HepG2 (cell line): ENCODE data around the gene HK3. TPM values are rescaled to one million over a fixed set of nuclear protein-coding genes. Genes with fewer than 3 reads are reported as not detected.

Source experiments
- BRCA1 ChIP-seq: sonication (generic); formaldehyde crosslinking; IDR thresholded peaks from 2 replicates; pipeline ENCODE4 v1.4.0; 2020; ENCODE audit warnings: missing genetic modification reagents
- HMGXB3 ChIP-seq: sonication (generic); formaldehyde crosslinking; IDR thresholded peaks from 2 replicates; pipeline ENCODE4 v1.4.0; 2020; ENCODE audit warnings: missing genetic modification reagents, borderline replicate concordance
- HNF1A ChIP-seq, 2 experiments: sonication (generic) in 1 of 2; formaldehyde crosslinking in 1 of 2; IDR thresholded peaks; 2 replicates each; pipeline versions ENCODE4 v1.4.0 to v1.6.1; 2016 to 2020; ENCODE audit warnings: borderline replicate concordance in 1 of 2, low read depth in 1 of 2, mild to moderate bottlenecking in 1 of 2, missing genetic modification reagents in 1 of 2
- IRX3 ChIP-seq: sonication (generic); formaldehyde crosslinking; IDR thresholded peaks from 2 replicates; pipeline ENCODE4 v1.8.1; 2023; ENCODE audit warnings: mild to moderate bottlenecking, low read depth, missing genetic modification reagents, borderline replicate concordance
- MAFK ChIP-seq, 2 experiments: IDR thresholded peaks in 1 of 2; conservative IDR thresholded peaks in 1 of 2; 2 replicates each; pipeline ENCODE4 v1.6.1; 2011; ENCODE audit warnings: improper control_type of control experiment in 2 of 2, low read length in 2 of 2
- MLX ChIP-seq: IDR thresholded peaks from 2 replicates; pipeline ENCODE4 v1.6.1; 2016
- MYNN ChIP-seq: sonication (generic); formaldehyde crosslinking; IDR thresholded peaks from 2 replicates; pipeline ENCODE4 v1.4.0; 2020; ENCODE audit warnings: mild to moderate bottlenecking, low read depth, missing genetic modification reagents
- MZF1 ChIP-seq: sonication (generic); formaldehyde crosslinking; IDR thresholded peaks from 2 replicates; pipeline ENCODE4 v1.8.1; 2023; ENCODE audit warnings: mild to moderate bottlenecking, missing genetic modification reagents, borderline replicate concordance
- NR3C1 ChIP-seq: sonication (generic); formaldehyde crosslinking; IDR thresholded peaks from 2 replicates; pipeline ENCODE4 v1.4.0; 2020; ENCODE audit warnings: missing genetic modification reagents
- ZBTB8A ChIP-seq: sonication (generic); formaldehyde crosslinking; IDR thresholded peaks from 2 replicates; pipeline ENCODE4 v1.4.0; 2020; ENCODE audit warnings: mild to moderate bottlenecking, low read depth, missing genetic modification reagents, borderline replicate concordance
- ZFP62 ChIP-seq: sonication (generic); formaldehyde crosslinking; IDR thresholded peaks from 2 replicates; pipeline ENCODE4 v1.4.0; 2020; ENCODE audit warnings: missing genetic modification reagents
- ZFP90 ChIP-seq: sonication (generic); formaldehyde crosslinking; IDR thresholded peaks from 2 replicates; pipeline ENCODE4 v1.8.0; 2022; ENCODE audit warnings: missing genetic modification reagents, mild to moderate bottlenecking, inconsistent platforms, borderline replicate concordance
- ZNF12 ChIP-seq: sonication (generic); formaldehyde crosslinking; IDR thresholded peaks from 2 replicates; pipeline ENCODE4 v1.5.0; 2020; ENCODE audit warnings: missing genetic modification reagents
- ZNF382 ChIP-seq: sonication (generic); formaldehyde crosslinking; IDR thresholded peaks from 2 replicates; pipeline ENCODE4 v1.5.0; 2020; ENCODE audit warnings: missing genetic modification reagents, mild to moderate bottlenecking, borderline replicate concordance
- ZNF432 ChIP-seq: sonication (generic); formaldehyde crosslinking; IDR thresholded peaks from 2 replicates; pipeline ENCODE4 v1.5.0; 2020; ENCODE audit warnings: missing genetic modification reagents, mild to moderate bottlenecking, borderline replicate concordance
- ZNF558 ChIP-seq: sonication (generic); formaldehyde crosslinking; IDR thresholded peaks from 2 replicates; pipeline ENCODE4 v1.9.0; 2022; ENCODE audit warnings: mild to moderate bottlenecking, missing genetic modification reagents, borderline replicate concordance
- ZNF644 ChIP-seq: IDR thresholded peaks from 2 replicates; pipeline ENCODE4 v1.6.1; 2016; ENCODE audit warnings: low read depth
- ZNF816 ChIP-seq: sonication (generic); formaldehyde crosslinking; IDR thresholded peaks from 2 replicates; pipeline ENCODE4 v1.8.0; 2022; ENCODE audit warnings: missing genetic modification reagents, mild to moderate bottlenecking, borderline replicate concordance
- ZNF879 ChIP-seq: sonication (generic); formaldehyde crosslinking; IDR thresholded peaks from 2 replicates; pipeline ENCODE4 v1.8.1; 2023; ENCODE audit warnings: missing genetic modification reagents
- ZSCAN22 ChIP-seq: sonication (generic); formaldehyde crosslinking; IDR thresholded peaks from 2 replicates; pipeline ENCODE4 v1.4.0; 2020; ENCODE audit warnings: mild to moderate bottlenecking, missing genetic modification reagents
- polyA plus RNA-seq, 8 experiments: library from polyadenylated mRNA; depleted of rRNA in 3 of 8; stranded (reverse) in 7 of 8; unstranded in 1 of 8; fragments of >200 nt; fragmentation: Illumina TruSeq in 4 of 8; extraction: Trizol in 4 of 8; gene quantifications; 2 replicates each; pipeline versions ENCODE4 v1.2.1 to v1.2.3, GENCODE V29; 2011 to 2016; ENCODE audit warnings: low read depth in 4 of 8, missing spikeins in 1 of 8, mixed read lengths in 1 of 8; ENCODE audit not compliant: insufficient read depth in 1 of 8
- total RNA-seq, 5 experiments: library from RNA; depleted of rRNA; stranded (reverse); fragments of >200 nt; fragmentation: Illumina TruSeq; extraction: Trizol; gene quantifications; 2 replicates each; pipeline ENCODE4 v1.2.3, GENCODE V29; 2016; ENCODE audit warnings: low read depth in 1 of 5

The HK3 gene
- total and polyA plus RNA-seq, 2 of the 13 experiments (the other 11 are each of a cell fraction or from before 2014, with no cell fraction given): not detected

- TF ChIP-seq HMGXB3 (CRISPR knock-in tag): peak; percentile 99
- TF ChIP-seq ZNF644 (CRISPR knock-in tag): peak; percentile 98
- peak; percentile 99 for TF ChIP-seq ZNF432 (CRISPR knock-in tag)
- TF ChIP-seq MLX (CRISPR knock-in tag): peak; percentile 97
- peak; percentile 99 for TF ChIP-seq ZBTB8A (CRISPR knock-in tag)
- no peak for TF ChIP-seq HNF1A (IDR thresholded peaks at IDR 0.05; ENCODE audit: low read depth)
- TF ChIP-seq HNF1A (CRISPR knock-in tag; IDR thresholded peaks at IDR 0.05; ENCODE audit: borderline replicate concordance): peak; percentile 94
- TF ChIP-seq IRX3 (CRISPR knock-in tag): peak; percentile 100
- TF ChIP-seq BRCA1 (CRISPR knock-in tag): peak; percentile 100
- TF ChIP-seq ZNF12 (CRISPR knock-in tag): peak; percentile 99
- peak; percentile 100 for TF ChIP-seq ZNF879 (CRISPR knock-in tag)
- TF ChIP-seq ZNF816: peak; percentile 100
- peak; percentile 97; the same call in 1 of the 2 replicates for TF ChIP-seq NR3C1
- peak; percentile 100 for TF ChIP-seq ZFP90
- peak; percentile 83; the same call in 1 of the 2 replicates for TF ChIP-seq ZNF382 (CRISPR knock-in tag)
- TF ChIP-seq MAFK (conservative IDR thresholded peaks at IDR 0.05 in 1 of 2, IDR thresholded peaks at IDR 0.05 in 1 of 2; ENCODE audit: low read length in 2 of 2): no peak
- peak; percentile 100 for TF ChIP-seq MZF1 (CRISPR knock-in tag)
- TF ChIP-seq MYNN (CRISPR knock-in tag): peak; percentile 99
- TF ChIP-seq ZNF558 (CRISPR knock-in tag): peak; percentile 100
- TF ChIP-seq ZSCAN22 (CRISPR knock-in tag): peak; percentile 96
- TF ChIP-seq ZFP62 (CRISPR knock-in tag): no peak
These were observed 61.4 kb downstream of the HK3 start (continued) for GRCh38 chr5:176837707-176838115.
